Sciatic nerve (tissue), 2 donors: ENCODE data around the gene TCAP. TPM values are rescaled to one million over a fixed set of nuclear protein-coding genes. Genes with fewer than 3 reads are reported as not detected.

ENCODE experiments used
- ATAC-seq: fragments of 200-7000 bp; cut with Tn5 transposase; one replicate; pipeline ENCODE4 v1.9.1; 2020; ENCODE audit warnings: mild to moderate bottlenecking, moderate library complexity
- DNase-seq: peaks from one replicate; pipeline ENCODE4 v3.0.0-alpha.2; 2020; ENCODE audit warnings: low spot score
- intact Hi-C: fragments of 100-400 bp; cut with DNase I; formaldehyde crosslinking; loops from one replicate; pipeline ENCODE4 v1.14.2; 2022
- total RNA-seq: library from RNA; stranded (reverse); fragmentation: NEBNext Ultra II Directional; extraction: Animal tissue kit (Norgen Biotek cat#: 25700); gene quantifications from one replicate; pipeline ENCODE4 v1.2.1, GENCODE V29; 2021
- donor health status: DM: no; HTN: no; CAD: no.
- donor health status: DM: no; HTN: no; CAD: no.

The TCAP gene
- total RNA-seq, 1 donor from 2014 or later = 2.0 TPM

- DNase-seq = no peak
- no peak for ATAC-seq
- intact Hi-C loops = no loop called here
Measured at GRCh38 chr17:39662551-39663339, 2.4 kb upstream of the TCAP start.

DNA sequence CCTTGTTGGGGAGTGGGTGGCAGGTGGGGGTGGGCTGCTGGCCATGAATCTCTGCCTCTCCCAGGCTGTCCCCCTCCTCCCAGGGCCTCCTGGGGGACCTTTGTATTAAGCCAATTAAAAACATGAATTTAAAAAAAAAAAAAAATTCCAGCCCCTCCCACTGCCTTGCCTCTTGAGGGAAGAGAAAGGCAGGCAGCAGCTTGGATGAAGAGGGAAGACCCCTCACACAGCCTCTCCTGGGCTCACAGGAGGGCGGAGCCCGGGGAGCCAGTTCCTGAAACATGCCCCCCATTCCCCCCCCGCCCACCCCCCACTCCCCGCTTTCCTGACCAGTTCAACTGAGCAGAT is 1.8 kb upstream of the TCAP start:
- intact Hi-C loops = no loop called here
- ATAC-seq (no peak), DNase-seq (no peak)

DNA sequence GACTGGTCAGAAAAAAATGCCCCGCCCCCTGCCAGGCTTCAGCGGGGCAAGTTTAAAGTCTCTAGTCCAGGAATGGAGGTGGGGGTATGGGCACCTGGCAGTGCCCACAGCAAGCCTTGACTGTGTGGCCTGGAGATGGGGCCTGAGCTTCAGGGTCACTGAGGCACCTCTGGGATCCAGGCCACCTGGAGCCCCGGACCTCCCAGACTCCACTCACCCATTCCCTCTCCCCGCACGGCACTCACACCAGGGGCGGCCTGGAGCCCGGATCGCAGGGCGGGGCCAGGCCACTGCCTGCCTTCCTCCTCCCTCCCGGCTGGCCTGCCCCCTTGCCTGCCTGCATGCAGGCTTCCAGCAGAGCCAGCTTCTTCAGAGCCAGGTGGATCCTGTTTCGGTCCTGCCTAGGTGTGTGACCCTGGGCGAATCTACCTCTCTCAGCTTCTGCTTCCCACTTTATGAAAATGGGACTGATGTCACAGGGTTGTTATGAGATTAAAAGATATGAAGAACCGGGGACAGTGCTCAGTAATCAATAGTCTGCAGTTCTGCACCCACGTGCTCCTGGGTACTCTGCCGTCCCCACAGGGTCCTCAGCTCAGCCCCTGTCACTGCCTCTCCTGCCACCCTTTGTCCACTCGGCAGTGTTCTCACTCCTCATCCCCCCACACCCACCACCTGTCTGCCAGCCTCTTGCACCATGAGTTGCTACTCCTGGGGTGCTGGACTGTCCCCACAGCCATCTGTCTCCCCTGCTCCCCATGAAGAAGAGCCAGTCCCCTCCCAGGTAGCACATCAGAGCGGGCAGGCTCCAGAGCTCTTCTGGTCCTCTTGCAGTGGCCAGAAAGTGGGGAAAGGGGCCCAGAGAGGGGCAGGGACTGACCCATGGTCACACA is 1.2 kb upstream of the TCAP start:
- no peak for ATAC-seq

DNA sequence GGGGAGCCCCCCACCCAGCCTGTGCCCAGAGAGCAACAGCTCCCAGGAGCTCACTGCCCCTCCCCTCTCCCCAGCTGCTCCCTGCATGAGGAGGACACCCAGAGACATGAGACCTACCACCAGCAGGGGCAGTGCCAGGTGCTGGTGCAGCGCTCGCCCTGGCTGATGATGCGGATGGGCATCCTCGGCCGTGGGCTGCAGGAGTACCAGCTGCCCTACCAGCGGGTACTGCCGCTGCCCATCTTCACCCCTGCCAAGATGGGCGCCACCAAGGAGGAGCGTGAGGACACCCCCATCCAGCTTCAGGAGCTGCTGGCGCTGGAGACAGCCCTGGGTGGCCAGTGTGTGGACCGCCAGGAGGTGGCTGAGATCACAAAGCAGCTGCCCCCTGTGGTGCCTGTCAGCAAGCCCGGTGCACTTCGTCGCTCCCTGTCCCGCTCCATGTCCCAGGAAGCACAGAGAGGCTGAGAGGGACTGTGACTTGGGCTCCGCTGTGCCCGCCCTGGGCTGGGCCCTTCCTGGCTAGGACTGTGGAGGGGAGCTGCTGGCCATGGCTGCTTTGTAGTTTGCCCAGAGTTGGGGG is 584 bp downstream of the TCAP start:
- intact Hi-C loops = no loop called here
- DNase-seq (no peak), ATAC-seq (peak; percentile 1)

More for the DNA sequence above, 1.2 kb upstream of the TCAP start:
- no peak for DNase-seq
- intact Hi-C loops = no loop called here

DNA sequence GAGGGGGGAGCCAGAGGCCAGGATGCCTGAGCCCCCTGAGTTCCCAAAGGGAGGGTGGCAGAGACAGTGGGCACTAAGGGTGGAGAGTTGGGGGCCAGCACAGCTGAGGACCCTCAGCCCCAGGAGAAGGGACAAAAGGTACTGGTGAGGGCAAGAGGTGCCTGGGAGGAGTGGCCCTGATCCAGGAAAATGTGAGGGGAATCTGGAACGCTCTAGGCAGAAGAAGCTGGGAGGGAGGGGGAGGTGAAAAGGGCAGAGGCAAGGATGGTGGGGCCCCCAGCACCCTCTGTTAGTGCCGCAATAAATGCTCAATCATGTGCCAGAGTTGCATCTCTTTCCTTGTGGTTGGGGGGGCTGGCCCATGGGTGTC is 1.1 kb downstream of the TCAP start:
- no peak for ATAC-seq

GRCh38 chr17:39666601-39667261 is 1.6 kb downstream of the TCAP start:
- DNase-seq (no peak), ATAC-seq (peak; percentile 9)
- intact Hi-C loops = no loop called here

More for the DNA sequence above, 1.1 kb downstream of the TCAP start:
- no peak for DNase-seq
- intact Hi-C loops = no loop called here

- no peak for DNase-seq
- intact Hi-C loops = no loop called here
- ATAC-seq = peak; percentile 8
Measured at GRCh38 chr17:39667262-39667944, 2.3 kb downstream of the TCAP start.

DNA sequence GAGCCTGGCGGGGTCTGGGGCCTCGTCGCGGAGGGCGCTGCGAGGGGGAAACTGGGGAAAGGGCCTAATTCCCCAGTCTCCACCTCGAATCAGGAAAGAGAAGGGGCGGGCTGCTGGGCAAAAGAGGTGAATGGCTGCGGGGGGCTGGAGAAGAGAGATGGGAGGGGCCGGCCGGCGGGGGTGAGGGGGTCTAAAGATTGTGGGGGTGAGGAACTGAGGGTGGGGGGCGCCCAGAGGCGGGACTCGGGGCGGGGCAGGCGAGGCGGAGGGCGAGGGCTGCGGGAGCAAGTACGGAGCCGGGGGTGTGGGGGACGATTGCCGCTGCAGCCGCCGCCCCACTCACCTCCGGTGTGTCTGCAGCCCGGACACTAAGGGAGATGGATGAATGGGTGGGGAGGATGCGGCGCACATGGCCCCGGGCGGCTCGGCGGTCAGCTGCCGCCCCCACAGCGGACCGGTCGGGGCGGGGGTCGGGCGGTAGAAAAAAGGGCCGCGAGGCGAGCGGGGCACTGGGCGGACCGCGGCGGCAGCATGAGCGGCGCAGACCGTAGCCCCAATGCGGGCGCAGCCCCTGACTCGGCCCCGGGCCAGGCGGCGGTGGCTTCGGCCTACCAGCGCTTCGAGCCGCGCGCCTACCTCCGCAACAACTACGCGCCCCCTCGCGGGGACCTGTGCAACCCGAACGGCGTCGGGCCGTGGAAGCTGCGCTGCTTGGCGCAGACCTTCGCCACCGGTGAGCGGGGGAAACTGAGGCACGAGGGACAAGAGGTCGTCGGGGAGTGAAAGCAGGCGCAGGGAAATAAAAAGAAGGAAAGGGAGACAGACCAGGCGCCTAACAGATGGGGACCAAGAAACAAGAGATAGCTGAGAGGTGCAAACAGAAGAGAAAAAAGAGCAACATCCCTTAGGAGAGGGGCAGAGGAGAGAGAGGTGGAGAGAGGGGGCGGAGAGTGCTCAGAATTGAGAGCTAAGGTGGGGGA is 3.1 kb downstream of the TCAP start, which contains the start of gene PNMT:
Gene PNMT (plus strand): TSS at position 509 of the 980 bp plus-strand sequence. CDS start 23 bp downstream, at position 532.
- peak; percentile 20 for ATAC-seq
- intact Hi-C loops = no loop called here

DNA sequence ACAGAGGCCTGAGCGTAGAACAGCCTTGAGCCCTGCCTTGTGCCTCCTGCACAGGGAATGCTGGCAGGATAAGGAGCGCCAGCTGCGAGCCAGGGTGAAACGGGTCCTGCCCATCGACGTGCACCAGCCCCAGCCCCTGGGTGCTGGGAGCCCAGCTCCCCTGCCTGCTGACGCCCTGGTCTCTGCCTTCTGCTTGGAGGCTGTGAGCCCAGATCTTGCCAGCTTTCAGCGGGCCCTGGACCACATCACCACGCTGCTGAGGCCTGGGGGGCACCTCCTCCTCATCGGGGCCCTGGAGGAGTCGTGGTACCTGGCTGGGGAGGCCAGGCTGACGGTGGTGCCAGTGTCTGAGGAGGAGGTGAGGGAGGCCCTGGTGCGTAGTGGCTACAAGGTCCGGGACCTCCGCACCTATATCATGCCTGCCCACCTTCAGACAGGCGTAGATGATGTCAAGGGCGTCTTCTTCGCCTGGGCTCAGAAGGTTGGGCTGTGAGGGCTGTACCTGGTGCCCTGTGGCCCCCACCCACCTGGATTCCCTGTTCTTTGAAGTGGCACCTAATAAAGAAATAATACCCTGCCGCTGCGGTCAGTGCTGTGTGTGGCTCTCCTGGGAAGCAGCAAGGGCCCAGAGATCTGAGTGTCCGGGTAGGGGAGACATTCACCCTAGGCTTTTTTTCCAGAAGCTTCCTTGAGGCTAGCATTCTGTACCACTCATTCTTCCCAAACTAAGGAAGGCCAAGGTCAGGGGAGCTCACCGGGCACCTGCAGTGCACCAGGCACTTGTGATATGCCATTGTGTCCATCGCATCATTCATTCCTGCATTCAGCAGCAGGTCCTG is 5.0 kb downstream of the TCAP start:
- ATAC-seq = no peak
- no peak for DNase-seq
- intact Hi-C loops = loop anchor here (5.0 kb wide), 1 partner anchor 48 kb away; no protein-coding TSS in a partner anchor

More for the DNA sequence above, 3.1 kb downstream of the TCAP start, which contains the start of gene PNMT:
- peak; percentile 82 for DNase-seq

DNA sequence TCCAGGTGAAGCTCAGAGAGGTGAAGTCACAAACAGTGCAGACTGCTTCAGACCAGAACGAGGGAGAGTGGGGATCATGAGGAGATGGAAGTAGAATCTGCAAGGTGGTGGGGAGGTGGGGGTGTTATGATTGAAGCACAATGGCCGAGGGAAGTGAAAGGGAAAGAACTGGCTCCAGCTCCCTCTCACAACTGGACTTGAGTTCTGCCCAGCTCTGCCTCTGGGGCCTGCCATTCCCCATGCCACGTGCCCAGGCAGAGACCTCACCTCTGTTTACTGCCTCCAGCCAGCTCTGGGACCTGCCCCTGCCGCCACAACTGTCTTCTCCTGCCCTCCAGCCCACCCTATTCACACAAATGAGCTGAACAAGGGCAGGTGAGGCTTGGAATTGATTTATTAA is 5.6 kb downstream of the TCAP start:
- ATAC-seq (no peak), DNase-seq (no peak)
- intact Hi-C loops = loop anchor here (5.0 kb wide), 1 partner anchor 48 kb away; no protein-coding TSS in a partner anchor

DNA sequence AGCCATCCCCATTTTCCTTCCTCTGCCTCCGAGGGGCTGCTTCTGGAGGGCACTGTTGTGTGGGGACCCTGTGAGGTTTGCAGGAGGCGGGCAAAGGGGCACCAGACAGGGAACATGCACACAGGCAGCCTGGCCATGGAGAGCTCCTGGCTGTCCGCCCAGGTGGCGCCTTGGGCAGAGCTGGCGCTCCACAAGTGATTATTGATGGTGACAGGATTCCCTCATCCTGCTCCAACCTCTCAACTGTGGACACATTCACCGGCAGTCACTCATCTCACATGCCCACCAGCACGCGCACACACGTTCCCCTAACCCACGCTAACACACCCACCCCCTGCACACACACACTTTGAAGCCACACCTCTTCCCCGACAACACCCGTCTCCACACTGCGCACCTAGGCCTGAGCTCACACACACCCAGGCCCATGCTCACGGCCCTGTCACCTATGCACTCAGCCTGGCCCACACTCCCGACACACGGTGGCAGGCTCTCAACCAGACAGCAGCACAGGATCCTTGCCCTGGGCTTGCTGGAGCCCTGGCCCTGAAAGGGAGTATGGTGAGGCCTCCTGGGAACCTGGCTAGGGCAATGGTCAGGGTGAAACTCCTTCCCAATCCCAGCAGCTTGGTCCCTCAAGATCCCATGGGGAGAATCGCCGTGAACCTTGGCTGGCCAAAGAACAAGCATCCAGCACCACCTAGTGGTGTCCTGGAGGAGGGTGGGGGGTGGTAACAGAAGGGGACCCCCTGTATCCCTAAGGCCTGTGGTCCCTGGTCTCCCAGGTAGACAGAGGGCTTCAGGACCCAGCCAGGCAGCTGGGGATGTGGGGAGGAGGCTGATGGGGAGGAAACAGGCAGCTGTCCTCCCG is 6.7 kb downstream of the TCAP start:
- no peak for DNase-seq
- intact Hi-C loops = loop anchor here (5.0 kb wide), 1 partner anchor 50 kb away; no protein-coding TSS in a partner anchor
- no peak for ATAC-seq

GRCh38 chr17:39672522-39673334 is 7.6 kb downstream of the TCAP start:
- DNase-seq = no peak
- ATAC-seq = no peak
- intact Hi-C loops = loop anchor here (5.0 kb wide), 1 partner anchor 50 kb away; no protein-coding TSS in a partner anchor

GRCh38 chr17:39673335-39674081 is 8.4 kb downstream of the TCAP start:
- ATAC-seq (no peak), DNase-seq (no peak)
- intact Hi-C loops = loop anchor here (5.0 kb wide), 1 partner anchor 51 kb away; no protein-coding TSS in a partner anchor

GRCh38 chr17:39674179-39674578 is 9.0 kb downstream of the TCAP start:
- DNase-seq (no peak), ATAC-seq (no peak)
- intact Hi-C loops = loop anchor here (5.0 kb wide), 1 partner anchor 52 kb away; no protein-coding TSS in a partner anchor
